K562 (cell line): Measurements from ENCODE around the gene UFSP1. TPM values are rescaled to one million over a fixed set of nuclear protein-coding genes. Genes with fewer than 3 reads are reported as not detected.

Experiments
- ATAC-seq: fragments of 200-7000 bp; cut with Tn5 transposase; 3 replicates; pipeline ENCODE4 v1.9.1; 2020; ENCODE audit warnings: moderate library complexity
- BruUV-seq: library from RNA; stranded (reverse); fragments of 400-500 nt; replicated peaks from 2 replicates; lab custom pipeline; 2021; lab: Mats Ljungman, UMichigan
- CTCF ChIA-PET: fragments of 300-600 bp; formaldehyde crosslinking; extraction: SDS; loops from one replicate; lab custom pipeline; 2021; ENCODE audit warnings: low intra/inter-chr PET ratio; lab: Yijun Ruan, JAX
- POLR2A ChIA-PET: fragments of 300-600, 350-650 bp; sonication (Branson Sonifier 250); formaldehyde crosslinking; extraction: SDS; loops from one replicate; lab custom pipeline; 2021; ENCODE audit warnings: antibody characterized with exemption, inconsistent platforms; lab: Yijun Ruan, JAX
- DNase-seq, 4 experiments: peaks; one replicate each; pipeline versions ENCODE4 v3.0.0 to v3.0.0-alpha.2; 2011 to 2018; ENCODE audit warnings: low spot score in 3 of 4, mixed read lengths in 3 of 4; ENCODE audit errors: extremely low read depth in 1 of 4
- FAIRE-seq: peaks from 2 replicates; lab custom pipeline; 2011; peaks lifted over from hg19 to GRCh38; lab: Jason Lieb, UNC
- H2AFZ ChIP-seq: 2 replicates; pipeline ENCODE4 v1.6.0; 2011; ENCODE audit warnings: low read depth, low read length, control low read depth, inconsistent platforms
- H3K27ac ChIP-seq: fragments of 200-600 bp; 3 replicates; pipeline ENCODE4 v1.8.0; 2011; ENCODE audit warnings: low read depth, mild to moderate bottlenecking, control low read depth, inconsistent platforms, low read length, moderate library complexity, mixed read lengths; ENCODE audit errors: extremely low read depth
- H3K27me3 ChIP-seq, 2 experiments: fragments of 300-600 bp in 1 of 2; 2 replicates in 1 of 2; 3 replicates in 1 of 2; pipeline versions ENCODE4 v1.6.0 to v1.8.0; 2011; ENCODE audit warnings: inconsistent platforms in 2 of 2, low read length in 2 of 2, mild to moderate bottlenecking in 1 of 2, mixed read lengths in 1 of 2, moderate library complexity in 1 of 2; ENCODE audit not compliant: control insufficient read depth in 2 of 2, insufficient read depth in 2 of 2
- H3K36me3 ChIP-seq: fragments of 300-600 bp; 3 replicates; pipeline ENCODE4 v1.8.0; 2011; ENCODE audit warnings: mild to moderate bottlenecking, low read length, inconsistent platforms; ENCODE audit not compliant: control insufficient read depth, insufficient read depth
- H3K4me1 ChIP-seq, 2 experiments: fragments of 200-600 bp in 1 of 2; replicated peaks in 1 of 2; 2 replicates in 1 of 2; 3 replicates in 1 of 2; pipeline versions ENCODE4 v1.5.1 to v1.8.0; 2011; ENCODE audit warnings: inconsistent platforms in 2 of 2, low read length in 2 of 2, mild to moderate bottlenecking in 1 of 2, mixed read lengths in 1 of 2, moderate library complexity in 1 of 2; ENCODE audit not compliant: control insufficient read depth in 2 of 2, insufficient read depth in 2 of 2
- H3K4me2 ChIP-seq: 2 replicates; pipeline ENCODE4 v1.6.1; 2011; ENCODE audit warnings: low read length, control low read depth, inconsistent platforms, mixed read lengths; ENCODE audit not compliant: insufficient read depth
- H3K4me3 ChIP-seq: fragments of 200-600 bp; sonication (generic), shearing (Covaris generic); 2 replicates; pipeline ENCODE4 v1.5.1; 2016; ENCODE audit warnings: control low read depth, inconsistent platforms
- H3K79me2 ChIP-seq: fragments of 200-600 bp; 3 replicates; pipeline ENCODE4 v1.8.0; 2011; ENCODE audit warnings: low read length, inconsistent platforms; ENCODE audit not compliant: control insufficient read depth, insufficient read depth
- H3K9ac ChIP-seq, 2 experiments: 2 replicates each; pipeline versions ENCODE4 v1.6.0 to v1.6.1; 2011; ENCODE audit warnings: low read depth in 2 of 2, low read length in 2 of 2, control low read depth in 1 of 2, inconsistent platforms in 1 of 2, mild to moderate bottlenecking in 1 of 2, mixed read lengths in 1 of 2; ENCODE audit not compliant: insufficient read depth in 1 of 2
- H3K9me1 ChIP-seq: one replicate; pipeline ENCODE4 v1.6.0; 2011; ENCODE audit warnings: inconsistent platforms, mild to moderate bottlenecking, low read length, moderate library complexity; ENCODE audit not compliant: control insufficient read depth, insufficient read depth
- H3K9me3 ChIP-seq: replicated peaks from 2 replicates; pipeline ENCODE4 v1.5.1; 2011; ENCODE audit warnings: low read depth, low read length, inconsistent platforms; ENCODE audit not compliant: control insufficient read depth, insufficient read depth
- H4K20me1 ChIP-seq: replicated peaks from 2 replicates; pipeline ENCODE4 v1.6.1; 2011; ENCODE audit warnings: low read length, inconsistent platforms, mixed read lengths; ENCODE audit not compliant: control insufficient read depth, insufficient read depth
- BRCA1 ChIP-seq, 2 experiments: fragments of 450-650 bp in 1 of 2; sonication (generic) in 1 of 2; formaldehyde crosslinking in 1 of 2; IDR thresholded peaks; 2 replicates each; pipeline versions ENCODE4 v1.5.0 to v1.6.1; 2017 to 2020; ENCODE audit warnings: mild to moderate bottlenecking in 1 of 2, missing genetic modification reagents in 1 of 2
- C11orf30 ChIP-seq: fragments of 450-650 bp; IDR thresholded peaks from 2 replicates; pipeline ENCODE4 v1.6.1; 2016; ENCODE audit warnings: low read depth, mild to moderate bottlenecking
- HMGN3 ChIP-seq: IDR thresholded peaks from 2 replicates; pipeline ENCODE4 v1.6.1; 2011; ENCODE audit warnings: borderline replicate concordance, low read depth, mild to moderate bottlenecking, mixed read lengths, low read length; ENCODE audit not compliant: insufficient read length; ENCODE audit errors: extremely low read depth
- POLR2A ChIP-seq: fragments of 450-650 bp; conservative IDR thresholded peaks from 2 replicates; pipeline ENCODE4 v1.6.1; 2016
- POLR2AphosphoS5 ChIP-seq: IDR thresholded peaks from 2 replicates; pipeline ENCODE4 v1.6.1; 2011; ENCODE audit warnings: mild to moderate bottlenecking, low read depth, low read length, moderate library complexity; ENCODE audit not compliant: control insufficient read depth, insufficient read depth
- POLR2G ChIP-seq: fragments of 200-400 bp; formaldehyde crosslinking; IDR thresholded peaks from 2 replicates; pipeline ENCODE4 v1.6.1; 2017; ENCODE audit warnings: low read depth, mild to moderate bottlenecking, antibody characterized with exemption, low read length, moderate library complexity
- RBFOX2 ChIP-seq: fragments of 200-400 bp; formaldehyde crosslinking; IDR thresholded peaks from 2 replicates; pipeline ENCODE4 v1.6.1; 2017; ENCODE audit warnings: low read depth, mild to moderate bottlenecking, low read length, moderate library complexity
- TCF7 ChIP-seq: sonication (generic); IDR thresholded peaks from 2 replicates; pipeline ENCODE4 v1.6.1; 2016; ENCODE audit warnings: antibody characterized with exemption, borderline replicate concordance
- THRAP3 ChIP-seq: fragments of 450-650 bp; IDR thresholded peaks from 2 replicates; pipeline ENCODE4 v1.6.1; 2016; ENCODE audit warnings: mild to moderate bottlenecking, inconsistent platforms, borderline replicate concordance
- TOE1 ChIP-seq, 2 experiments: fragments of 450-650 bp in 1 of 2; sonication (generic) in 1 of 2; formaldehyde crosslinking in 1 of 2; IDR thresholded peaks; 2 replicates each; pipeline versions ENCODE4 v1.7.1 to v1.8.0; 2016 to 2022; ENCODE audit warnings: borderline replicate concordance in 2 of 2, mild to moderate bottlenecking in 2 of 2, antibody characterized with exemption in 1 of 2, inconsistent platforms in 1 of 2, low read depth in 1 of 2, missing genetic modification reagents in 1 of 2, moderate library complexity in 1 of 2
- ZNF263 ChIP-seq: sonication (generic); formaldehyde crosslinking; IDR thresholded peaks from 2 replicates; pipeline ENCODE4 v1.8.0; 2022; ENCODE audit warnings: mild to moderate bottlenecking, missing genetic modification reagents, borderline replicate concordance
- WGBS: fragments of 100-300 bp; shearing (Covaris generic); methylation state at CpG from one replicate; pipeline ENCODE4 v1.1.6; 2016; ENCODE audit warnings: low coverage, mixed read lengths; ENCODE audit not compliant: insufficient coverage; ENCODE audit errors: missing lambda C conversion rate; 5-methylcytosine and 5-hydroxymethylcytosine counted together
- in situ Hi-C: fragments of 300-500 bp; cut with MboI; formaldehyde crosslinking; loops from 4 replicates; pipeline ENCODE4 v1.15.0; 2018; ENCODE audit warnings: inconsistent platforms, mixed read lengths
- intact Hi-C: fragments of 100-400 bp; cut with micrococcal nuclease; formaldehyde crosslinking; loops from 2 replicates; pipeline ENCODE4 v1.14.2; 2022
- polyA plus RNA-seq, 8 experiments: library from polyadenylated mRNA; depleted of rRNA in 4 of 8; stranded (reverse) in 5 of 8; unstranded in 3 of 8; fragments of >200 nt; fragmentation: Nextera tagmentation in 2 of 8; fragmentation: Illumina TruSeq in 1 of 8; extraction: Ambion mirVana in 2 of 8; extraction: Trizol in 1 of 8; gene quantifications; 2 replicates each; pipeline versions ENCODE4 v1.2.1 to v1.2.3, GENCODE V29; 2011 to 2014; ENCODE audit warnings: inconsistent platforms in 1 of 8, missing spikeins in 1 of 8
- total RNA-seq, 7 experiments: library from RNA; depleted of rRNA in 6 of 7; stranded (reverse); fragments of >200 nt in 6 of 7; fragmentation: Illumina TruSeq in 2 of 7; extraction: Trizol in 2 of 7; gene quantifications; 2 replicates each; pipeline versions ENCODE4 v1.2.1 to v1.2.3, GENCODE V29; 2011 to 2021; ENCODE audit warnings: low replicate concordance in 1 of 7
- TF ChIP-seq, protein P1 (sequence below): sonication (generic); formaldehyde crosslinking; IDR thresholded peaks from 2 replicates; pipeline ENCODE4 v1.8.1; 2023; ENCODE audit warnings: mild to moderate bottlenecking, missing genetic modification reagents
- TF ChIP-seq, protein P2 (sequence below), 2 experiments: fragments of 200-800 bp in 1 of 2; sonication (Bioruptor generic) in 1 of 2; sonication (generic) in 1 of 2; formaldehyde crosslinking in 1 of 2; IDR thresholded peaks in 1 of 2; conservative IDR thresholded peaks in 1 of 2; 2 replicates each; pipeline versions ENCODE4 v1.5.0 to v1.6.1; 2016 to 2020; ENCODE audit warnings: missing compliant biosample characterization in 1 of 2, missing genetic modification characterization in 1 of 2, missing genetic modification reagents in 1 of 2

The UFSP1 gene
- total and polyA plus RNA-seq, 9 of the 15 experiments (the other 6 are each of a cell fraction or from before 2014, with no cell fraction given), result 0.50 to 18.8 (median 2.1) TPM

DNA sequence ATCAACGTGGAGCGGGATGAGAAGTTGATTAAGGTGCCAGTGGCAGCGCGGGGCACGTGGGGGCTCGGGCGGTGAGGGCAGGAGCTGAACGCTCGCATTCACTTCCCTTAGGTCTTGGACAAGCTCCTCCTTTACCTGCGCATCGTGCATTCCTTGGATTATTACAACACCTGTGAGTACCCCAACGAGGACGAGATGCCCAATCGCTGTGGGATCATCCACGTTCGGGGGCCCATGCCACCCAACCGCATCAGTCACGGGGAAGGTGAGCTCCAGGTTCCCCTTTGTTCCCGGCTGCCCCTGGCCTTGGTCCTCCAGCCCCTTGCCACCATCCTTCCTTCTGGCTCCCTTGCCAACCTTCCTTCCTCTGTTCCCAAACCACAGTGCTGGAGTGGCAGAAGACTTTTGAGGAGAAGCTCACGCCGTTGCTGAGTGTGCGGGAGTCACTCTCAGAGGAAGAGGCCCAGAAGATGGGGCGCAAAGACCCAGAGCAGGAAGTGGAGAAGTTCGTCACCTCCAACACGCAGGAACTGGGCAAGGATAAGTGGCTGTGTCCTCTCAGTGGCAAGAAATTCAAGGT is 2.5 kb downstream of the UFSP1 start:
- H3K27me3 ChIP-seq, result no peaks in the 10 kb centered on the region
- ChIA-PET POLR2A (interaction anchor here (0.6 to 6.3 kb wide), 6 partner anchors 11 to 404 kb away, joined by 3 to 144 read pairs (median 3); partner anchors contain the start of genes NYAP1 and SRRT), CTCF (no interaction called here)
- no peak for DNase-seq
- H3K27ac ChIP-seq, result peak overlapping the region; percentile 89
- no peak overlapping the region for H2AFZ ChIP-seq
- H3K4me2 ChIP-seq, result peak overlapping the region; percentile 83
- no peak for FAIRE-seq
- H3K4me3 ChIP-seq, result peak overlapping the region; percentile 12; the same call in 1 of the 2 replicates
- peaks cover 28% of the 10 kb centered on the region for H4K20me1 ChIP-seq
- H3K4me1 ChIP-seq, result peaks cover 27 to 67% of the 10 kb centered on the region in 2 experiments
- H3K36me3 ChIP-seq, result peaks cover 69% of the 10 kb centered on the region
- intact Hi-C loops, result no loop called here
- no peak for ATAC-seq
- peaks cover 5% of the 10 kb centered on the region for H3K9me1 ChIP-seq
- 84% methylated on average over 22 of the region's 25 CpGs for WGBS
- H3K79me2 ChIP-seq, result peaks cover 47% of the 10 kb centered on the region
- peak overlapping the region; percentile 86 to 100 for H3K9ac ChIP-seq
- BruUV-seq, result no TSS peak
- no peak for TF ChIP-seq BRCA1 (IDR thresholded peaks at IDR 0.05)
- TF ChIP-seq BRCA1 (CRISPR knock-in tag; IDR thresholded peaks at IDR 0.05), result 0 out of 2 replicates have a peak, but pooled peaks have one; percentile 80
- TF ChIP-seq, protein P1, sequence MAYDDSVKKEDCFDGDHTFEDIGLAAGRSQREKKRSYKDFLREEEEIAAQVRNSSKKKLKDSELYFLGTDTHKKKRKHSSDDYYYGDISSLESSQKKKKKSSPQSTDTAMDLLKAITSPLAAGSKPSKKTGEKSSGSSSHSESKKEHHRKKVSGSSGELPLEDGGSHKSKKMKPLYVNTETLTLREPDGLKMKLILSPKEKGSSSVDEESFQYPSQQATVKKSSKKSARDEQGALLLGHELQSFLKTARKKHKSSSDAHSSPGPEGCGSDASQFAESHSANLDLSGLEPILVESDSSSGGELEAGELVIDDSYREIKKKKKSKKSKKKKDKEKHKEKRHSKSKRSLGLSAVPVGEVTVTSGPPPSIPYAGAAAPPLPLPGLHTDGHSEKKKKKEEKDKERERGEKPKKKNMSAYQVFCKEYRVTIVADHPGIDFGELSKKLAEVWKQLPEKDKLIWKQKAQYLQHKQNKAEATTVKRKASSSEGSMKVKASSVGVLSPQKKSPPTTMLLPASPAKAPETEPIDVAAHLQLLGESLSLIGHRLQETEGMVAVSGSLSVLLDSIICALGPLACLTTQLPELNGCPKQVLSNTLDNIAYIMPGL, result 0 out of 2 replicates have a peak, but pooled peaks have one; percentile 51
- TF ChIP-seq POLR2AphosphoS5, result 0 out of 2 replicates have a peak, but pooled peaks have one; percentile 6
- TF ChIP-seq, protein P2, sequence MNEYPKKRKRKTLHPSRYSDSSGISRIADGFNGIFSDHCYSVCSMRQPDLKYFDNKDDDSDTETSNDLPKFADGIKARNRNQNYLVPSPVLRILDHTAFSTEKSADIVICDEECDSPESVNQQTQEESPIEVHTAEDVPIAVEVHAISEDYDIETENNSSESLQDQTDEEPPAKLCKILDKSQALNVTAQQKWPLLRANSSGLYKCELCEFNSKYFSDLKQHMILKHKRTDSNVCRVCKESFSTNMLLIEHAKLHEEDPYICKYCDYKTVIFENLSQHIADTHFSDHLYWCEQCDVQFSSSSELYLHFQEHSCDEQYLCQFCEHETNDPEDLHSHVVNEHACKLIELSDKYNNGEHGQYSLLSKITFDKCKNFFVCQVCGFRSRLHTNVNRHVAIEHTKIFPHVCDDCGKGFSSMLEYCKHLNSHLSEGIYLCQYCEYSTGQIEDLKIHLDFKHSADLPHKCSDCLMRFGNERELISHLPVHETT (CRISPR knock-in tag; conservative IDR thresholded peaks at IDR 0.05 in 1 of 2, IDR thresholded peaks at IDR 0.05 in 1 of 2), result 0 out of 4 replicates have a peak, but pooled peaks of 1 of the 2 experiments have one; percentile 1
- peak; percentile 35; the same call in 1 of the 2 replicates for TF ChIP-seq RBFOX2
- no peak for TF ChIP-seq ZNF263 (CRISPR knock-in tag)
- peak; percentile 39; the same call in 1 of the 2 replicates for TF ChIP-seq POLR2G
- 0 out of 2 replicates have a peak, but pooled peaks have one; percentile 3 for TF ChIP-seq POLR2A
- TF ChIP-seq THRAP3, result 0 out of 2 replicates have a peak, but pooled peaks have one; percentile 14
- TF ChIP-seq HMGN3, result peak; percentile 14
- TF ChIP-seq TOE1 (IDR thresholded peaks at IDR 0.05; ENCODE audit: borderline replicate concordance), result no peak
- TF ChIP-seq TOE1 (CRISPR knock-in tag; IDR thresholded peaks at IDR 0.05; ENCODE audit: borderline replicate concordance, low read depth), result no peak
- no peak for TF ChIP-seq C11orf30
- 0 out of 2 replicates have a peak, but pooled peaks have one; percentile 30 for TF ChIP-seq TCF7
- no peaks in the 10 kb centered on the region for H3K9me3 ChIP-seq
- in situ Hi-C loops, result no loop called here
